HL-60 (cell line): ENCODE results near the gene RERE.

Source experiments
- DNase-seq, 2 experiments: peaks; one replicate each; pipeline ENCODE4 v3.0.0-alpha.2; 2010 to 2020; ENCODE audit warnings: low read depth in 1 of 2, low spot score in 1 of 2
- H3K27ac ChIP-seq: fragments of 250-450 bp; sonication (Bioruptor Pico); replicated peaks from 2 replicates; pipeline ENCODE4 v1.5.1; 2020; ENCODE audit warnings: mild to moderate bottlenecking, moderate library complexity
- H3K27me3 ChIP-seq: fragments of 250-450 bp; sonication (Bioruptor Pico); 2 replicates; pipeline ENCODE4 v1.5.1; 2021; ENCODE audit warnings: mild to moderate bottlenecking, moderate library complexity; ENCODE audit not compliant: insufficient read depth, poor library complexity, severe bottlenecking
- H3K4me3 ChIP-seq: replicated peaks from 2 replicates; pipeline ENCODE4 v1.5.1; 2011; ENCODE audit warnings: mild to moderate bottlenecking, control low read depth, low read length; ENCODE audit not compliant: insufficient read depth
- GABPA ChIP-seq: IDR thresholded peaks from 2 replicates; pipeline ENCODE4 v1.6.1; 2012; ENCODE audit warnings: low read depth
- POLR2AphosphoS5 ChIP-seq: IDR thresholded peaks from 2 replicates; pipeline ENCODE4 v1.6.1; 2012; ENCODE audit warnings: low read depth
- REST ChIP-seq: IDR thresholded peaks from 2 replicates; pipeline ENCODE4 v1.6.1; 2012; ENCODE audit warnings: low read depth; ENCODE audit not compliant: insufficient replicate concordance
- SPI1 ChIP-seq: IDR thresholded peaks from 2 replicates; pipeline ENCODE4 v1.6.1; 2012; ENCODE audit warnings: low read depth, mild to moderate bottlenecking, borderline replicate concordance
- TF ChIP-seq, protein P1 (sequence below): IDR thresholded peaks from one replicate; pipeline ENCODE4 v1.5.1; 2011; ENCODE audit warnings: low read length, control low read depth, inconsistent platforms; ENCODE audit not compliant: insufficient read depth

Gene RERE

GRCh38 chr1:8763888-8764287 lies 53.6 kb downstream of the RERE start:
- no peak for DNase-seq
- no peak overlapping the region for H3K4me3 ChIP-seq
- no peak for TF ChIP-seq REST
- TF ChIP-seq GABPA = no peak
- no peak; the same call in 1 of the 2 replicates for TF ChIP-seq SPI1
- TF ChIP-seq, protein P1, sequence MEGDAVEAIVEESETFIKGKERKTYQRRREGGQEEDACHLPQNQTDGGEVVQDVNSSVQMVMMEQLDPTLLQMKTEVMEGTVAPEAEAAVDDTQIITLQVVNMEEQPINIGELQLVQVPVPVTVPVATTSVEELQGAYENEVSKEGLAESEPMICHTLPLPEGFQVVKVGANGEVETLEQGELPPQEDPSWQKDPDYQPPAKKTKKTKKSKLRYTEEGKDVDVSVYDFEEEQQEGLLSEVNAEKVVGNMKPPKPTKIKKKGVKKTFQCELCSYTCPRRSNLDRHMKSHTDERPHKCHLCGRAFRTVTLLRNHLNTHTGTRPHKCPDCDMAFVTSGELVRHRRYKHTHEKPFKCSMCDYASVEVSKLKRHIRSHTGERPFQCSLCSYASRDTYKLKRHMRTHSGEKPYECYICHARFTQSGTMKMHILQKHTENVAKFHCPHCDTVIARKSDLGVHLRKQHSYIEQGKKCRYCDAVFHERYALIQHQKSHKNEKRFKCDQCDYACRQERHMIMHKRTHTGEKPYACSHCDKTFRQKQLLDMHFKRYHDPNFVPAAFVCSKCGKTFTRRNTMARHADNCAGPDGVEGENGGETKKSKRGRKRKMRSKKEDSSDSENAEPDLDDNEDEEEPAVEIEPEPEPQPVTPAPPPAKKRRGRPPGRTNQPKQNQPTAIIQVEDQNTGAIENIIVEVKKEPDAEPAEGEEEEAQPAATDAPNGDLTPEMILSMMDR = no peak
- TF ChIP-seq POLR2AphosphoS5 = no peak
- no peaks in the 10 kb centered on the region for H3K27me3 ChIP-seq
- no peak overlapping the region for H3K27ac ChIP-seq

- DNase-seq = no peak
- no peaks in the 10 kb centered on the region for H3K27me3 ChIP-seq
- no peak overlapping the region for H3K27ac ChIP-seq
- H3K4me3 ChIP-seq = no peak overlapping the region
- TF ChIP-seq POLR2AphosphoS5 (no peak), SPI1 (no peak), GABPA (no peak), REST (no peak)
- TF ChIP-seq, protein P1 = no peak
Observed at GRCh38 chr1:8754993-8755392, 62.4 kb downstream of the RERE start.

DNA sequence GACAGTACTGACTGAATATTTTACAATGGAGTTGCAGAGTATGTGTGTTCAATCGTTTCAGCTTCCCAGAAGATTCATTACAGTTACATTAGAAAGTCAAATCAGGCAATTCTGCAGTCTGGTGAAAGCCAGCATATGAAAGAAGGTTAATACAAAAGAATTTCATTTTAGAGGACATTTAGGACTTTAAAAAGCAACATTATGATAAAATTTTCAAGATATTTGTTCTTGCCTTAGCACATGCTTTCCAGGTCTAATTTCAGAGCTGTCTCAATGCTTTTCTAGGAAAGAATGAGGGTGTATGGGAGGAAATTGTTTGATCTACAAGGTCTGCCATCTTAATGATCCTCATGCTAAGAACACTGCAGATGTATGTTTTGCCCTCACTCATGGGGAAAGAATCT lies 63.2 kb downstream of the RERE start:
- H3K27me3 ChIP-seq = no peaks in the 10 kb centered on the region
- no peak for TF ChIP-seq SPI1
- TF ChIP-seq REST = no peak
- TF ChIP-seq, protein P1 = no peak
- no peak for TF ChIP-seq POLR2AphosphoS5
- no peak for TF ChIP-seq GABPA
- H3K4me3 ChIP-seq = no peak overlapping the region
- DNase-seq = no peak
- no peak overlapping the region for H3K27ac ChIP-seq
